ENCODE data around the gene CD2. TPM values are rescaled to one million over a fixed set of nuclear protein-coding genes. Genes with fewer than 3 reads are reported as not detected.

The CD2 gene
- total and polyA plus RNA-seq, 2 of the 8 experiments (the other 6 are each of a cell fraction or from before 2014, with no cell fraction given) = not detected

DNA sequence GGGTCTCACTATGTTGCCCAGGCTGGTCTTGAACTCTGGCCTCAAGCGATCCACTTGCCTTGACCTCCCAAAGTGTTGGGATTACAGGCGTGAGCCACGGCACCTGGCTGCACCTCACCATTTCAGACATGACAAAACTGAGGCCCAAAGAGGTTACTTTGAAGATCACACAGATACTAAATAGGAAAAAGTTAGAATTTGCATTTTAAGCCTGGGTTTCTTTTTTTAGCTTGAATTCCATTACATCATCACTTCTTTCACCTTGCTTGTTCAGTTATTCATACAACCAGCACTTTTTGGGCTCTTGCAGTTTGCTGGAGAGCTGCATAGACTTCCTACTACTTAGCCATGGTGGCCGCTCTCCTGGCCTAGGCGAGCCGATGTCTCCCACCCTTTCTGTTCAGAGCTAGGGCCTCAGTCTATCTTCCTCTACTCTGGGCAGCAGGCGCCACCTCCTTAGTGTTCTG is 16.3 kb upstream of the CD2 start:
- no peak overlapping the region for H4K8ac ChIP-seq (ENCODE audit: extremely low read depth, insufficient read depth, low read length)
- H4K91ac ChIP-seq (replicated peaks; ENCODE audit: insufficient read length, low read length) = no peak overlapping the region
- no peak overlapping the region for H2BK12ac ChIP-seq (ENCODE audit: low read depth, low read length)
- DNase-seq (ENCODE audit: low read depth in 1 of 2, low spot score in 2 of 2) = no peak
- no peak overlapping the region for H2BK20ac ChIP-seq (ENCODE audit: low read length)
- H3K23me2 ChIP-seq (ENCODE audit: low read depth, low read length) = no peaks in the 10 kb centered on the region
- no peaks in the 10 kb centered on the region for H3K79me2 ChIP-seq (ENCODE audit: control insufficient read depth in 1 of 2, insufficient read depth in 2 of 2, low read length in 2 of 2)
- H3K27ac ChIP-seq (ENCODE audit: low read depth, low read length) = no peak overlapping the region
- WGBS, 2 experiments (ENCODE audit: extremely low coverage in 1 of 2, insufficient coverage in 1 of 2, insufficient read length in 1 of 2, insufficient replicate concordance in 2 of 2, low coverage in 1 of 2, low lambda C conversion rate in 2 of 2, missing lambda C conversion rate in 1 of 2) = 91% methylated on average over 7 of the region's 7 CpGs; no CpG with 5 or more reads in 1 of the 2 experiments
- H3K4me1 ChIP-seq (replicated peaks in 1 of 4; ENCODE audit: control insufficient read depth in 3 of 4, insufficient read depth in 4 of 4, low read length in 3 of 4) = no peaks in the 10 kb centered on the region
- no peaks in the 10 kb centered on the region for H3K79me1 ChIP-seq (ENCODE audit: low read depth, low read length)
- H3K4me2 ChIP-seq (ENCODE audit: insufficient read depth in 1 of 2, low read depth in 2 of 2, low read length in 2 of 2) = no peak overlapping the region
- no peak overlapping the region for H2AK5ac ChIP-seq (ENCODE audit: low read depth, low read length)
- H2BK15ac ChIP-seq (ENCODE audit: low read length) = no peak overlapping the region
- H3K27me3 ChIP-seq (replicated peaks in 1 of 4; ENCODE audit: control insufficient read depth in 3 of 4, extremely low read depth in 1 of 4, insufficient read depth in 3 of 4, low read length in 3 of 4) = peaks cover 0 to 2% (median 0%) of the 10 kb centered on the region in 4 experiments; a peak in 1 of 7 replicates
- H2BK5ac ChIP-seq (ENCODE audit: low read depth, low read length) = no peak overlapping the region
- H4K5ac ChIP-seq (ENCODE audit: insufficient read length, low read depth, low read length) = no peak overlapping the region
- FAIRE-seq = no peak
- no peak overlapping the region for H2BK120ac ChIP-seq (replicated peaks; ENCODE audit: low read depth, low read length)
- no peak overlapping the region for H3K18ac ChIP-seq (ENCODE audit: extremely low read depth, low read length)
- H3K9ac ChIP-seq (replicated peaks in 1 of 4; ENCODE audit: extremely low read depth in 1 of 4, low read depth in 3 of 4, low read length in 3 of 4) = no peak overlapping the region
- H2AFZ ChIP-seq (ENCODE audit: low read length) = no peak overlapping the region
- no peaks in the 10 kb centered on the region for H4K20me1 ChIP-seq (replicated peaks in 1 of 2; ENCODE audit: control insufficient read depth in 1 of 2, insufficient read depth in 2 of 2, low read length in 2 of 2)
- no peak overlapping the region for H3K14ac ChIP-seq (ENCODE audit: insufficient read length)
- H3K4me3 ChIP-seq (ENCODE audit: extremely low read depth in 1 of 4, insufficient read depth in 2 of 4, low read depth in 3 of 4, low read length in 4 of 4) = no peak overlapping the region
- no peak overlapping the region for H3K56ac ChIP-seq (replicated peaks; ENCODE audit: insufficient read length, low read depth, low read length)
- no peaks in the 10 kb centered on the region for H3K36me3 ChIP-seq (ENCODE audit: control insufficient read depth in 2 of 4, insufficient read depth in 4 of 4, low read length in 3 of 4)
- H3K4ac ChIP-seq (replicated peaks; ENCODE audit: insufficient read length, low read depth, low read length) = no peak overlapping the region
- no peak overlapping the region for H3K23ac ChIP-seq (ENCODE audit: insufficient read length)
- ChIA-PET CTCF (ENCODE audit: partially characterized antibody) (interaction anchor here (0.6 to 4.8 kb wide), 50 partner anchors 10 to 857 kb away, joined by 3 to 79 read pairs (median 4); partner anchors contain the start of genes CD2 and TTF2), POLR2A (ENCODE audit: partially characterized antibody) (interaction anchor here (1.3 kb wide), 1 partner anchor 322 kb away, joined by 4 read pairs; the partner anchor contains the start of gene TTF2)
- peaks cover 11 to 14% of the 10 kb centered on the region in 2 experiments for H3K9me3 ChIP-seq (ENCODE audit: insufficient read depth in 2 of 2, low read depth in 1 of 2, low read length in 1 of 2)
- TF ChIP-seq CBX5 (IDR thresholded peaks at IDR 0.05; ENCODE audit: low read depth, low read length) (no peak), SAP30 (IDR thresholded peaks at IDR 0.05; ENCODE audit: insufficient read depth, insufficient replicate concordance, low read length) (no peak), RBBP5 (IDR thresholded peaks at IDR 0.05; ENCODE audit: borderline replicate concordance, low read depth, low read length) (no peak), SP2 (IDR thresholded peaks at IDR 0.05; ENCODE audit: low read length) (no peak), RXRA (IDR thresholded peaks at IDR 0.05; ENCODE audit: insufficient read depth, low read depth, low read length) (no peak), CREB1 (IDR thresholded peaks at IDR 0.05) (no peak), TEAD4 (IDR thresholded peaks at IDR 0.05; ENCODE audit: low read depth, low read length) (no peak), KDM1A (IDR thresholded peaks at IDR 0.05; ENCODE audit: borderline replicate concordance, low read length) (no peak), HDAC2 (IDR thresholded peaks at IDR 0.05; ENCODE audit: borderline replicate concordance in 1 of 2, low read depth in 2 of 2, low read length in 2 of 2) (no peak), POU5F1 (IDR thresholded peaks at IDR 0.05; ENCODE audit: low read depth, low read length) (no peak), SUZ12 (IDR thresholded peaks at IDR 0.05; ENCODE audit: low read length) (no peak), CBX8 (IDR thresholded peaks at IDR 0.05; ENCODE audit: borderline replicate concordance, low read depth, low read length) (no peak), CEBPB (IDR thresholded peaks at IDR 0.05; ENCODE audit: low read depth, low read length) (no peak)
- TF ChIP-seq, protein P1, sequence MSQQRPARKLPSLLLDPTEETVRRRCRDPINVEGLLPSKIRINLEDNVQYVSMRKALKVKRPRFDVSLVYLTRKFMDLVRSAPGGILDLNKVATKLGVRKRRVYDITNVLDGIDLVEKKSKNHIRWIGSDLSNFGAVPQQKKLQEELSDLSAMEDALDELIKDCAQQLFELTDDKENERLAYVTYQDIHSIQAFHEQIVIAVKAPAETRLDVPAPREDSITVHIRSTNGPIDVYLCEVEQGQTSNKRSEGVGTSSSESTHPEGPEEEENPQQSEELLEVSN (IDR thresholded peaks at IDR 0.05) = no peak

All from H1 (cell line).